Stimulated activated naive CD4-positive, alpha-beta T cell (primary cell): ENCODE results near the gene SFXN1.
"Not testable (repeated sequence)": the region's sequence is repeated elsewhere in the genome, so short reads cannot be mapped to it uniquely, and the experiment has no call there.

ENCODE experiments used
- DNase-seq, 6 experiments: peaks; one replicate each; lab custom pipeline; 2025; lab: John Stamatoyannopoulos, UW

Gene SFXN1

GRCh38 chr5:175478384-175479124 is at the start of gene SFXN1:
Gene SFXN1 (plus strand): TSS chr5:175478560. CDS start chr5:175492104, 13,544 bp downstream.
- DNase-seq = peak; percentile 44 to 79 (median 60)

GRCh38 chr5:175434800-175435199 is 43.6 kb upstream of the SFXN1 start:
- DNase-seq = no peak

- no peak for DNase-seq
These were observed 42.0 kb upstream of the SFXN1 start for GRCh38 chr5:175436359-175436758.

- no peak for DNase-seq
These were observed 40.0 kb upstream of the SFXN1 start for GRCh38 chr5:175438234-175438857.

- DNase-seq = no peak
These were observed 34.8 kb upstream of the SFXN1 start for GRCh38 chr5:175443514-175444059.

GRCh38 chr5:175444060-175444904 is 34.1 kb upstream of the SFXN1 start, which contains the start of gene DRD1:
Gene DRD1 (minus strand): TSS chr5:175444182. CDS start chr5:175443099, 1,083 bp downstream.
- peak; percentile 2 to 49 (median 20) for DNase-seq

- DNase-seq = no peak
These were observed 33.4 kb upstream of the SFXN1 start for GRCh38 chr5:175444905-175445456.

GRCh38 chr5:175446378-175446777 is 32.0 kb upstream of the SFXN1 start:
- DNase-seq = not testable (repeated sequence)

- no peak for DNase-seq
These were observed 30.8 kb upstream of the SFXN1 start for GRCh38 chr5:175447571-175447970.

GRCh38 chr5:175448276-175448675 is 30.1 kb upstream of the SFXN1 start:
- DNase-seq = no peak

GRCh38 chr5:175452166-175452565 is 26.2 kb upstream of the SFXN1 start:
- DNase-seq = no peak

GRCh38 chr5:175454338-175454737 is 24.0 kb upstream of the SFXN1 start:
- not testable (repeated sequence) for DNase-seq

GRCh38 chr5:175456105-175456742 is 22.1 kb upstream of the SFXN1 start:
- DNase-seq = no peak

- no peak for DNase-seq
These were observed 20.9 kb upstream of the SFXN1 start for GRCh38 chr5:175457466-175457865.

- DNase-seq = no peak
These were observed 18.2 kb upstream of the SFXN1 start for GRCh38 chr5:175460126-175460525.

GRCh38 chr5:175460552-175460951 is 17.8 kb upstream of the SFXN1 start:
- DNase-seq = no peak

GRCh38 chr5:175461370-175461769 is 17.0 kb upstream of the SFXN1 start:
- no peak for DNase-seq

- DNase-seq = no peak
These were observed 14.7 kb upstream of the SFXN1 start for GRCh38 chr5:175463641-175464040.

- DNase-seq = peak; percentile 11 to 62 (median 32)
These were observed 14.1 kb upstream of the SFXN1 start for GRCh38 chr5:175464074-175464941.

GRCh38 chr5:175464942-175465233 is 13.5 kb upstream of the SFXN1 start:
- no peak for DNase-seq

GRCh38 chr5:175465282-175465681 is 13.1 kb upstream of the SFXN1 start:
- no peak for DNase-seq
